Neural progenitor cell (in vitro differentiated cells): ENCODE measurements around the gene THAP6.

Experiments
- EZH2 ChIP-seq: fragments of 200-600 bp; sonication (generic); IDR thresholded peaks from 2 replicates; pipeline ENCODE4 v1.6.1; 2017; ENCODE audit warnings: antibody characterized with exemption, mild to moderate bottlenecking, moderate library complexity
- EZH2phosphoT487 ChIP-seq: fragments of 200-600 bp; sonication (generic); IDR thresholded peaks from 2 replicates; pipeline ENCODE4 v1.6.1; 2017; ENCODE audit warnings: antibody characterized with exemption
- TF ChIP-seq, protein P1 (sequence below): fragments of 200-600 bp; sonication (generic); IDR thresholded peaks from 2 replicates; pipeline ENCODE4 v1.5.1; 2017; ENCODE audit warnings: antibody characterized with exemption, mild to moderate bottlenecking

DNA sequence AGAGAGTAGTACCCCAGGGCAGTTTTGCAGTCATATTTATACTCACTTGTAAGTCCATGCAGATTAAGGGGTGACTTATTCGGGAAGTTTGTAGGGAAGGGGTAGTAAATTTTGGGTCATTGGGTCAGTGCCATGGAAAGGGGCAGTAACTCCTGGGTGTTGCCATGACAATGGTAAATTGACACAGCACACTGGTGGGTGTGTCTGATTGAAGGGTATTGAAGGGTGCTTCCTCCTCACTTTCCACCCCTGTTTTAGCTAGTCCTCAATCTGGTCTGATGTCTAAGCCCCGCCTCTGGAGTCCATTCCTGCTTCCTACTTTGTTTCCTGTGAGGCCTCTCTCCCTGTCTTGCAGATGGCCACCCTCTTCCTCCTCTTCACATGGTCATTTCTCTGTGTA lies 53.5 kb downstream of the THAP6 start:
- TF ChIP-seq EZH2: no peak
- TF ChIP-seq EZH2phosphoT487: no peak
- TF ChIP-seq, protein P1, sequence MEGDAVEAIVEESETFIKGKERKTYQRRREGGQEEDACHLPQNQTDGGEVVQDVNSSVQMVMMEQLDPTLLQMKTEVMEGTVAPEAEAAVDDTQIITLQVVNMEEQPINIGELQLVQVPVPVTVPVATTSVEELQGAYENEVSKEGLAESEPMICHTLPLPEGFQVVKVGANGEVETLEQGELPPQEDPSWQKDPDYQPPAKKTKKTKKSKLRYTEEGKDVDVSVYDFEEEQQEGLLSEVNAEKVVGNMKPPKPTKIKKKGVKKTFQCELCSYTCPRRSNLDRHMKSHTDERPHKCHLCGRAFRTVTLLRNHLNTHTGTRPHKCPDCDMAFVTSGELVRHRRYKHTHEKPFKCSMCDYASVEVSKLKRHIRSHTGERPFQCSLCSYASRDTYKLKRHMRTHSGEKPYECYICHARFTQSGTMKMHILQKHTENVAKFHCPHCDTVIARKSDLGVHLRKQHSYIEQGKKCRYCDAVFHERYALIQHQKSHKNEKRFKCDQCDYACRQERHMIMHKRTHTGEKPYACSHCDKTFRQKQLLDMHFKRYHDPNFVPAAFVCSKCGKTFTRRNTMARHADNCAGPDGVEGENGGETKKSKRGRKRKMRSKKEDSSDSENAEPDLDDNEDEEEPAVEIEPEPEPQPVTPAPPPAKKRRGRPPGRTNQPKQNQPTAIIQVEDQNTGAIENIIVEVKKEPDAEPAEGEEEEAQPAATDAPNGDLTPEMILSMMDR: no peak
